Measurements from ENCODE around the gene NOTUM.

NOTUM gene

DNA sequence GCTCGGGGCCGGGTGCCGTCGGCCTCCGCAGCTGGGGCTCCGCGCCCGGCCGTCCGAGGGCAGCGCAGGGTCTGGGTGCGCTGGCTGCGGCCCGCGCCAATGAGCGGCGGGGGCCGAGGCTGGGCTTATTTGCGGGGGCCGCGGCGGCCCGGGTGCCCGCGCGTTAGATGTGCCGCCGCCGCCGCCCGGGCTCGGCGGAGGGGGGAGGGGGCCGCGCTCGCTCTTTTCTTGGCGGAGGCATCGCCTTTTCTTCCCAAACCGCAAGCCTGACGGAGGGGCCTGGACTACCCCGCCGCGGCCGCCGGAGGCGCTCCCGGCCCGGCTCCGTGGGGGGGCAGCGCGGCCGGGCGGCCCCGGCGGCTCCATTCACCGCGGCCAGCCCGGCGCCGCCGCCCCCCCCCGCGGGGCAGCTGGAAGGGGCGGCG is at the start of gene NOTUM:
Gene NOTUM, minus strand, starts transcription at position 101 of the 425 bp plus-strand sequence. CDS start 278 bp downstream, outside the sequence.
- no peak for DNase-seq

DNA sequence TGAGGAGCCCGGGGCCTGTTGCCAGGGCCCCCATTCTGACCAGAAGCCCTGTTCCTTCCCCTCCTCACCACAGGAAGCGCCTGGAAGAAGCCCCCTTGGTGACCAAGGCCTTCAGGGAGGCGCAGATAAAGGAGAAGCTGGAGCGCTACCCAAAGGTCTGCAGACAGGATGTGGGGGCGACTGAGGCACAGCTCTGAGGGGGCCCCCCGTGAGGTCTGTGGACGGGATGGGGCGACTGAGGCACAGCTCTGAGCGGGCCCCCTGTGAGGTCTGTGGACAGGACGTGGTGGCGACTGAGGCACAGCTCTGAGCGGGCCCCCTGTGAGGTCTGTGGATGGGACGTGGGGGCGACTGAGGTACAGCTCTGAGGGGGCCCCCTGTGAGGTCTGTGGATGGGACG is 48.4 kb upstream of the NOTUM start:
- no peak for DNase-seq

DNA sequence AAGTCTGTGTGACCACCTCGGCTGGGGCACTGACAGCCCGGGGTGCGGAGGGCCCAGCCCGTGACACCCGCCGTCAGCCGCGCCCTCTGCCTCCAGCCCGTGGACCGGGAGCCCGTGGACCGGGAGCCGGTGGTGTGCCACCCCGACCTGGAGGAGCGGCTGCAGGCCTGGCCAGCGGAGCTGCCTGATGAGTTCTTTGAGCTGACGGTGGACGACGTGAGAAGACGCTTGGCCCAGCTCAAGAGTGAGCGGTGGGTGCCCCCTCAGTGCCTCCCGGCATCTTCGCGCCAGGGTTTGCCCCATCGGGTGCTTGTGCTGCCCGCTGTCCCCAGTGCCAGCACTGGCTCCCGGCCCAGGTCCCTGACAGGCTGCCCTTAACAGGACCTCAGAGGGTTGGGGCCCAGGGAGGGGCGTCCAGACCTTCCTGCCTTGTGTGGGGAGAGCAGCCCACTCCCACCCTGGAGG is 48.0 kb upstream of the NOTUM start:
- DNase-seq, result no peak

- no peak for DNase-seq
These were observed 47.4 kb upstream of the NOTUM start for GRCh38 chr17:82008258-82008940.

- no peak for DNase-seq
These were observed 46.7 kb upstream of the NOTUM start for GRCh38 chr17:82007495-82008257.

GRCh38 chr17:82007228-82007494 is 46.2 kb upstream of the NOTUM start:
- no peak for DNase-seq

GRCh38 chr17:82006468-82007227 is 45.7 kb upstream of the NOTUM start:
- DNase-seq, result no peak

DNA sequence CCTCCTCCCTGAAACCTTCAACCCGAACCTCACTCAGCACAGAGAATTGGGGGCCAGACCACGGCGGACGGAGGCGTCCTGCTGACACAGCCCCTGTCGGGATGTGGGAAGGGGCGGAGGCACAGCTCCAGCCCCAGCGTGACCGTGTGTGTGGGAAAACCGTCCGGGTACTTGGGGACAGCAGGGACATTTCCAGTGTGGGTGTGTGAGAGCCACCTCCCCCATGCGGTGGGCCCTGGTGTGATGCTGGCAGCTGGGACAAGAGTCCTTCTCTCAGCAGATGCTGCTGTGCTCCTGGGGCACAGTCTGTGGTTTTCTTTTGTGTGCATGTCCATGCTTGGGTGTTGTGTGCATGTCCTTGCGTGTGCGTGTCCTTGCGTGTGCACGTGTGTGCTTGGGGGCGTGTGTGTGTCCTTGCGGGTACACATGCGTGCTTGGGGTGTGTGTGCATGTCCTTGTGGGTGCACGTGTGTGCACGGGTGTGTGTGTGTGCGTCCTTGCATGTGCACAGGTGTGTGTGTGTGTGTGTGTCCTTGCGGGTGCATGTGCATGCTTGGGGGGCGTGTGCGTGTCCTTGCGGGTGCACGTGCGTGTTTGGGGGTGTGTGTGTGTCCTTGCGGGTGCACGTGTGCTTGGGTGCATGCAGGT is 44.8 kb upstream of the NOTUM start:
- no peak for DNase-seq

DNA sequence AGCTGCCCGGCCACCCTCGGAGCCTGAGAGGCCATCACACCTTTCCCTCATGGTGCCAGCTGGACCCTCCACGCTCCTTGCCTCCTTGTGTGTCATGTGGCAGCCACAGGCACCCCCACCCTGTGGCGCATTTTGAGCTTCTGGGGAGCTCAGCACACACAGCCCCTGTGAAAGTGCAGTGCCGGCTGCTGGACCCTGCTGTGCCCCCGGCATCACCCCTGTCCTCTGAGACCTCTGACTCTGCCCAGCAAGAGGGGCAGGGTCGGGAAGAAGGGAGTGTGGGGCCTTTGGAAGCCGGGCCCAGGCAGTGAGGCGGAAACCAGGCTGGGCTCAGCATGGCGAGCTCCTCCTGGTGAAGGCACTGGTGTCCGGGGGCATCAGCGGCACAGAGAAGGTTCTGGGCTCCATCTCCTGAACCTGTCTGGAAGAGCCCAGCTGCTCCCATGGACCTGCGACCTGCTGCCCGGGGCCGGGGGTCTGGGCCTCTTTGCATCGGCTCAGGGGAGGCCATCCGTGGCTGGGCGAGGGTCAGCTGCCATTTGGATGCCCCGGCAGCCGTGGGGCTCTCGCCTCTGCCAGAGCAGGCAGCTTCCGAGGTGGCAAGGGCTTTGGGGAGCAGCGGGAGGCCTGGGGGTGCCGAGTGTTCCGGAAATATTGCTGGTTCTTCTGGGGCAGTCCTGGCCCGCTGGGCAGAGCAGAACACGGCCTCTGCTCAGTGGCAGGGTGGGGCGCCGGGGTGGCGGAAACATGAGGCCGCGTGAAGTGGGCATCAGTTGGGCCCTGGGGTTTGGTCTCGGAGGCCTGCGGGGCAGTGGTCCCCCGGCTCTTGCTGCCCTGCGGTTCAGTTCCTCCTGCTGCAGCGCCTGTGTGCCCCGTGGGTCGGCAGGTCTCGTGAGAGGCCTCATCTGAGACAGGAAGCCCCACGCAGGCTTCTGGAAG is 43.8 kb upstream of the NOTUM start:
- DNase-seq, result no peak

GRCh38 chr17:82003411-82004381 is 42.7 kb upstream of the NOTUM start:
- no peak for DNase-seq

DNA sequence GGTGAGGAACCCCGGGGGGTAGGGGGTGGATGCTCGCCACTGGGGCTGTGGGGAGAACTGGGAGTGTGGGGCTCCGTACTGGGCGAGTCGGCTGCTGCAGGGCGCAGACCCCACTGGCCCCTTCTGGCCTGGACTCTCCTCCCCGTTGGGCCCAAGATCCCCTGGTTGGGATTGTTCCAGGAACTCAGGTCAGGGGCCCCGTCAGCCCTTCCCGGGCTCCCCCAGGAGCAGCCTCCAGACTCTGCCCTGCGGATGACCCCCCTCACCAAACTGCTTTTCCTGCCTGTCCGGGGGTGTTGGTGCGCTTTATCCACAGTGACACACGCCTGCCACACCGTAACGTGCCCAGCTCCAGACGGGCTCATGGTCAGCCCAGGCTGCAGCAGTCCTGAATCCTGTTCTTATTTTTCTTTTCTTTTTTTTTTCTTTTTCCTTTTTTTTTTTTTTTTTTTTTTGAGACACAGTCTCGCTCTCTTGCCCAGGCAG is 40.6 kb upstream of the NOTUM start:
- DNase-seq, result no peak

DNA sequence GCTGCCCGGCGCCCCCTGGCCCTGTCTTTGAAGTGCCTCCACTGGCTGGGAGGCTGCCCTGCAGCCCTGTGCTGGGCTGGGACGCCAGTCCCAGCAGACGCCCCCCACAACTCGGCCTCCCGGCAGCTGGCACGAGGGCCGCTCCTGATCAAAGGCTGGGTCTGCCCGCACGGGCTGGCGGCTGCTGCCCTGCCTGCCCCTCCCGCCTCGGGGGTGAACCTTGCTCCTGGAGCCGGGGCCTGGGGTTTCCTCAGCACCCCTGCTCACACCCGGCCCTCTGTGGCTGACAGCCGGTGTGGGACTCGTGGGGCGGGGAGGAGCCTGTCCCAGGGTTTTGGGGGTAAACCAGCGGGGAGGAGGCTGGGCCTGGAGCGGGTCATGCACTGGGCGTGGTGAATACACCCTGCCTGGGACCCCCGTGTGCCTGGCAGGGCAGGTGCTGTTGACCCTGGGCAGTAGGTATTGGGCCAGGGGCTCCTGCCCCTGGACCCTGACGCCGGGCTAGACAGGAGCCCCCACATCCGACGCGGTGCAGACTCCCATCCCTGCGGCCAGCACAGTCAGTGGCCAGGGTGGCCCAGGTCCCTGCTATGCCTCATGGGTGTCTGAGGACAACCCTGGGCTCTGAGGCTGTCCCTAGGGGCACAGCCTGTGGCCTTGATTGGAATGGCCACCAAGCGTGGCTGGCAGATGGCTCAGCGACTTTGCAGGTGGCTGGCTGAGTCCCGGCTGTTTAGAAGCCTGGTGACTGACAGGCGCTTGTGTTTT is 40.0 kb upstream of the NOTUM start:
- no peak for DNase-seq

DNA sequence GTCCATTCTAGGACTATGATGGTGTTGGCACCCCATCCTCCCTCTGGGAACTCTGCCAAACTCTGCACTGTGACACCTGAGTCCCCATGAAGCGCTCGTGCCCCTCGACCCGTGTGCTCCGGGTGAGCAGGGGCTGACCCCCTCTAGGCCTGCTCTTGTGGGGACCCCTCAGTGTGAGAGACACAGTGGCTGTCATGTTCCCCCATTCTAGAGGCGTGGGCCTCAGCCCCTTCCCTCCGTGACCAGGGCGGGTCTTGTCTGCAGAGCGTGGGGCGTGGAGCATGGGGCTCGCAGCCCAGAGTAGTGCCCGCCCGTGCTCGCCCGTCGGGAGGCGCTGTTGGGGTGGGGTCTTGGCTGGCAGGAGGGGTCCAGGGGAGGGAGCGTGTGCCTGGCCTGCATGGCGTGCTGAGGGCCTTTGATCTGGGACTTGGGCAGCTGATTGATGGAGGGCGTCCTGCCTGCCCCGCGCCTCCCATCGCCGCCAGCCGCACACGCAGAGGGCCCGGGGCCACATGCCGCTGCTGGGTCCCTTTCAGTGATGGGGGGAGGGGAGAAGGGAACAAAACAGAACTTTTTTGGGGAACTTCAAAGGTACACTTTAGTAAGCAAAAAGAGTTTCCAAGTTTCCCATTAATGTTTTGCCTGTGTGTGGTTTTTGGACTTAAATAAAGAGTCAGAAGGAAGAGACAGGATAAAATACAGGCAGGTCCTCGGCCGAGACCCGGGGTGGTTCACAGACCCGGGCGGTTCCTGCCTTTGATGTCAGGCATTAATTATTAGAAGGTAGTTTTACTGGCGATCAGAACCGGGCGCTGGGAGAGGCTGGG is 39.2 kb upstream of the NOTUM start:
- DNase-seq, result no peak

DNA sequence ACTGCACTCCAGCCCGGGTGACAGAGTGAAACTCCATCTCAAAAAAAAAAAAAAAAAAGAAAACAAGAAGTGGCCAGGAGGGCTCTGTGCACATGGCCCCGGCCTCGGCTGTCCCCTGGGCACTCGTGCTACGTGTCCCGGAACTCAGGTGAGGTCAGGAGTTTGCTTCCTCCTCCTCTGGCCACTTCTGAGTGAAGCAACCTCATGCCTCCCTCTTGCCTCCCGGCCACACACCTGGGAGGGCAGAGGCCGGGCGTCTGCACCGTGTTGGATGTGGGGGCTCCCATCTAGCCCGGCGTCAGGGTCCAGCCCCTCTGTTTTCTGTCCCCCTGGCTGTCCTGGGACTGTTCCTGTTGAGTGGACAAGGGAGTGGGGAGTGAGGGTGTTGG is 38.6 kb upstream of the NOTUM start:
- no peak for DNase-seq

DNA sequence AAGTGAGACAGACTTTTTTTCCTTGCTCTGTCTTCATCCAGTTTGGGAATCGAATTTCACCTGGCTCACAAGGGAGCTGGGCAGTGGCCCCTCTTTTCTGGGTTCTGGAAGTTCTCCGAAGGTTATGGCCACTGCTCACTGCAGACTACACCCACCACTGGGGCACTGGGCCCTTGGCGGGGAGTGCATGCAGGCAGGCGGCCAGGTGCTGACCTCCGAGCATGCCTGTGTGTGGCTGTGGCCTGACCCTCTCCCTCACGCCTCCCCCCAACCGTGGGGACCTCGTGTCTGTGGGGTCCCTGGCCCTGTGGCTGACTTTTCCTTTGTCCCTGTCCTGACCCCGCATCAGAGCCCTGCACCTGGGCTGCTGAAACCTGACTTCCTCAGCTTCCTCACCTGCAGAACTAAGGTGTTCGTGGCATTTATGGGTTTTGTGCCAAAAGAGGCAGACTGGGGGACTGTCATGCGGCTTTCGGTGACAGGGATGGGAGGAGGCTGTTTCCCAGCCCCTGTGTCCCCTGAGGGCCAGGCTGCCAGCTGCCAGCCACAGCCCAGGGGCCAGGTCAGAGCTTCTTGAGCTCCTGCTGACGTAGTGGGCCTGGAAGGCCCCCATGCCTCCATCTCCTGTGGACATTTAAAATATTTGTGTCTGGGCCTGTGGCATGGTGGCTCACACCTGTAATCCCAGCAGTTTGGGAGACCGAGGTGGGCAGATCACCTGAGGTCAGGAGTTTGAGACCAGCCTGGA is 37.9 kb upstream of the NOTUM start:
- no peak for DNase-seq

GRCh38 chr17:81998212-81998611 is 37.2 kb upstream of the NOTUM start:
- DNase-seq, result no peak

GRCh38 chr17:81996757-81997441 is 35.9 kb upstream of the NOTUM start:
- DNase-seq, result no peak
